ENCODE data around the gene HOXD13. TPM values are rescaled to one million over a fixed set of nuclear protein-coding genes. Genes with fewer than 3 reads are reported as not detected.
A peak's percentile ranks its signal among the peaks of the same experiment; 100 is the strongest.

HOXD13 gene
- total RNA-seq, 6 experiments from 2014 or later: 1.2 to 1.7 (median 1.5) TPM

- peaks cover 8% of the 10 kb centered on the region; the same call in 1 of the 2 replicates for H3K36me3 Mint-ChIP-seq (ENCODE audit: low read depth)
- DNase-seq: no peak
- peaks cover 37% of the 10 kb centered on the region for H3K27me3 Mint-ChIP-seq (ENCODE audit: insufficient read depth)
- H3K9me3 Mint-ChIP-seq: no peaks in the 10 kb centered on the region
- peak overlapping the region; percentile 86; the same call in 1 of the 2 replicates for H3K4me3 Mint-ChIP-seq
- H3K4me1 Mint-ChIP-seq (ENCODE audit: low read depth): peaks cover 27% of the 10 kb centered on the region
- H3K27ac Mint-ChIP-seq: no peak overlapping the region
- TF ChIP-seq CTCF (IDR thresholded peaks at IDR 0.05): no peak
Observed at GRCh38 chr2:176094349-176094748, 1.8 kb downstream of the HOXD13 start.

DNA sequence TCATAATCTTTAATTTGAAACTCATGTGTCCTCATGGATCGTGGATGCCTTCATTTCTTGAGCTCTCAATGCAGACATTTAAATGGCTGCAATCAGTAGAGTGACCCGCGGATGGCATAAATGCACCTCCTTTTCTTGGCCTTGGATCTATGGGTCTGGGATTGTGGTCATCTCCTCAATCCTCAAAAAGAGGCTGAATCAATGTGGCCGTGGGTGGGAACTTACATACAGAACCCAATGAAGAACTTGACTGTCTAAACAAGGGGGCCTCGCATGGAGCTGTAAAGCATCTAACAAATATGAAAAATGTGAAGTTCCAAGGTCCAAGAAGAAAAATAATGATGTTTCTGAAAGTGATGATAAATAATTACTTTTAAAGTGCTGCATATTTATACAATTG, 2.9 kb downstream of the HOXD13 start:
- peaks cover 27% of the 10 kb centered on the region for H3K4me1 Mint-ChIP-seq (ENCODE audit: low read depth)
- no peaks in the 10 kb centered on the region for H3K9me3 Mint-ChIP-seq
- H3K27ac Mint-ChIP-seq: no peak overlapping the region
- DNase-seq: no peak
- peaks cover 30% of the 10 kb centered on the region for H3K27me3 Mint-ChIP-seq (ENCODE audit: insufficient read depth)
- peaks cover 8% of the 10 kb centered on the region; the same call in 1 of the 2 replicates for H3K36me3 Mint-ChIP-seq (ENCODE audit: low read depth)
- no peak for TF ChIP-seq CTCF (IDR thresholded peaks at IDR 0.05)
- no peak overlapping the region for H3K4me3 Mint-ChIP-seq

DNA sequence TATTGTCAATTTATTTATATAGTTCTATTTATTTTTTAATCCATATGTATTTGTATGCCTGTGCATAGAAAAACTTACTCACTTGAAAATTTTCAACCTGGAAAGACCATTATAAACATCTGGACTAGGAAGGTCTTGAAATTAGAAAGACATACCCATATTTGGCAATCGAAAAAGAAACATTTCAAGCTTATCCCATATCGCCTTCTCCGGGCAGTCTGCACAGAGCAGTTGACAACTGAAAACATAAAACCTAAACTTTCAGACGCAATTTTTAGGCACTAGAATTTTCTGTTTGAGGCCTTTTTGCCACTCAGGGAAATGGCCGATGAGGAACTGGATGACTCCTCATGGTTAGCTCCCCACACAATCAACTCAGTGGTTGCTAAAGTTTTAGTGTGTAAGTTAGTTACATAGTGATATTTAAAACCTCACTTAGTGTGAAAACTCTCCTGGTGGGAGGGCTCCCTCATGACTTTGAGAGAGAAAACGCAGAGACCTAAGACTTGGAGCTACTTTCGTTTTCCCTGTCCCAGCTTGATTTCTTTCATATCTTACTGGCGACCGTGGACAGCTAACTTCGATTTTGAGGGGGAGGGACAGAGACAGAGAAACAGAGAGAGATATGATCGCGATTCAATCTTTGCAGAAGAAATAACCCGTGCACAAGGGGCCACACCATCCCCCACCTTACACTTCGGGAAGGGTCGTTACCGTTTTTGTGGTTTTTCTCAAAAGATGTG, 3.9 kb downstream of the HOXD13 start:
- DNase-seq: no peak
- TF ChIP-seq CTCF (IDR thresholded peaks at IDR 0.05): no peak
- Mint-ChIP-seq H3K36me3 (ENCODE audit: low read depth) (peaks cover 8% of the 10 kb centered on the region; the same call in 1 of the 2 replicates), H3K27me3 (ENCODE audit: insufficient read depth) (peaks cover 24% of the 10 kb centered on the region), H3K9me3 (no peaks in the 10 kb centered on the region), H3K4me3 (peak overlapping the region; percentile 85), H3K4me1 (ENCODE audit: low read depth) (peaks cover 27% of the 10 kb centered on the region), H3K27ac (peak overlapping the region; percentile 87)

DNA sequence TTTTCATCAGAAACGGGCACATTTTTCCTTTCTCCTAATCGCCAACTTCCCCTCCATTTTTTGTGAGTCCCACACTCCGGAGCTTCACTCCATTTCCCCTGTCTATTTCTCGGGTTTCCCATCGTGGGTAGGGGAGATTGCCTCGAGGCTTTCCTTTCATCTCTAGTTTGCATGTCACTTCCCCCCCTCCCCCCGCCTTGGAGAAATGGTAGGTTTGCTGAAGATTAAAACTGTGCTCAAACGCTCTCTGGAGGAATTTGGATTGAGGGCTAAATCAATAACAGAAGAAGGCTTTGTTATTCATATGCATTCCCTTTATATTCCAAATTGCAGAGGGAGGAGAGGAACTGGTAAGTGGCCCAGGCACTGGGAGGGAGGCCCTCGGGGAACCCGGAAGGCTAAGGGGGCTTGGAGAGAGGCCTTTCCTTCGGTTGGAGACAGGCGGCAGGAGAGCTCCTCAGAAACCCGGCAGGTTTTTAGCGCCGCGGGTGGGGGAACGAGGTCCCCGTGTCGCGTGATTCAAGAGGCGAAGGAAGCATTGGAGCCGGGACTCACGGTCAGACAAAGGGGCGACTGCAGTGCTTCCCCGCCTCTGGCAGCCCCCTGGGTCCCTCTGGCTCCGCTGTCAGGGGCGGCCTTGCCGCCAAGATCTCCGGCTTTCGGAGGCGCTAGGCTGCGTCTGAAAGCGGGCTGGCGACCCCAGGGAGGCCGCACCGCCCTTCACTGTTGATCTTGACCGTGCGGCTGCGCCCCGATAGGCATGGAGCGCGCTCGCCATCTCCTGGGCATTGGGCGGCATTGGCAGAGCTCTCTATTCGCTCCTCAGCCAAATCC, 4.7 kb downstream of the HOXD13 start:
- Mint-ChIP-seq H3K27ac (peak overlapping the region; percentile 87), H3K4me3 (peak overlapping the region; percentile 85), H3K9me3 (no peaks in the 10 kb centered on the region), H3K4me1 (ENCODE audit: low read depth) (peaks cover 27% of the 10 kb centered on the region), H3K36me3 (ENCODE audit: low read depth) (peaks cover 8% of the 10 kb centered on the region; the same call in 1 of the 2 replicates), H3K27me3 (ENCODE audit: insufficient read depth) (peaks cover 23% of the 10 kb centered on the region)
- TF ChIP-seq CTCF (IDR thresholded peaks at IDR 0.05): peak; percentile 87
- peak; percentile 65 for DNase-seq

GRCh38 chr2:176097820-176098365, 5.4 kb downstream of the HOXD13 start:
- Mint-ChIP-seq H3K27ac (peak overlapping the region; percentile 87; the same call in 1 of the 2 replicates), H3K36me3 (ENCODE audit: low read depth) (peaks cover 8% of the 10 kb centered on the region; the same call in 1 of the 2 replicates)

More at GRCh38 chr2:176097820-176098365, 5.4 kb downstream of the HOXD13 start:
- peaks cover 28% of the 10 kb centered on the region for H3K4me1 Mint-ChIP-seq (ENCODE audit: low read depth)
- TF ChIP-seq CTCF (IDR thresholded peaks at IDR 0.05): peak; percentile 5; the same call in 1 of the 2 replicates
- peaks cover 22% of the 10 kb centered on the region for H3K27me3 Mint-ChIP-seq (ENCODE audit: insufficient read depth)
- peak overlapping the region; percentile 85 for H3K4me3 Mint-ChIP-seq
- no peak for DNase-seq
- no peaks in the 10 kb centered on the region for H3K9me3 Mint-ChIP-seq
